Body of pancreas (tissue), 4 donors: ENCODE data around the gene SVIL. TPM values are rescaled to one million over a fixed set of nuclear protein-coding genes. Genes with fewer than 3 reads are reported as not detected.

ENCODE experiments used
- ATAC-seq: fragments of 150-250 bp; one replicate; pipeline ENCODE4 v1.9.1; 2016
- DNase-seq, 4 donors: peaks; one replicate each; pipeline ENCODE4 v3.0.0-alpha.2; 2019
- H3K27ac ChIP-seq, 4 donors: fragments of 200-600 bp; sonication (generic); 1 replicate in 3 of 4; 2 replicates in 1 of 4; pipeline versions ENCODE4 v1.5.1 to v1.6.1; 2016 to 2019; ENCODE audit warnings: mild to moderate bottlenecking in 1 of 4, mixed read lengths in 1 of 4, moderate library complexity in 1 of 4
- H3K27me3 ChIP-seq, 2 donors: fragments of 200-600 bp; sonication (generic); one replicate each; pipeline ENCODE4 v1.6.0; 2016; ENCODE audit warnings: mild to moderate bottlenecking in 1 of 2
- H3K36me3 ChIP-seq, 2 donors: fragments of 200-600 bp; sonication (generic); replicated peaks in 1 of 2; 2 replicates each; pipeline ENCODE4 v1.5.1; 2016; ENCODE audit warnings: low read depth in 2 of 2; ENCODE audit not compliant: insufficient read depth in 1 of 2
- H3K4me1 ChIP-seq: fragments of 200-600 bp; sonication (generic); one replicate; pipeline ENCODE4 v1.6.0; 2016
- H3K4me3 ChIP-seq, 2 donors: fragments of 200-600 bp; sonication (generic); 1 replicate in 1 of 2; 2 replicates in 1 of 2; pipeline ENCODE4 v1.5.1; 2016 to 2019
- H3K9me3 ChIP-seq, 3 donors: fragments of 200-600 bp; sonication (generic); 1 replicate in 2 of 3; 2 replicates in 1 of 3; pipeline ENCODE4 v1.5.1; 2016
- POLR2A ChIP-seq, 3 donors: fragments of 450-650 bp; IDR thresholded peaks; one replicate each; pipeline ENCODE4 v1.6.1; 2016; ENCODE audit warnings: antibody characterized with exemption in 3 of 3, mild to moderate bottlenecking in 2 of 3
- WGBS, 2 donors: methylation state at CpG; one replicate each; pipeline ENCODE4 v1.1.5; 2017; 5-methylcytosine and 5-hydroxymethylcytosine counted together
- intact Hi-C: fragments of 100-400 bp; cut with DNase I; formaldehyde crosslinking; loops from one replicate; pipeline ENCODE4 v1.15.1; 2023
- total RNA-seq, 2 donors: library from RNA; depleted of rRNA; stranded (reverse); fragments of >200 nt; gene quantifications; one replicate each; pipeline ENCODE4 v1.1.0, GENCODE V29; 2016
- TF ChIP-seq, protein P1 (sequence below), 7 experiments: fragments of 450-650 bp in 4 of 7; fragments of 200-600 bp in 3 of 7; sonication (generic) in 3 of 7; IDR thresholded peaks; one replicate each; pipeline ENCODE4 v1.5.1; 2016 to 2019; ENCODE audit warnings: antibody characterized with exemption in 7 of 7

Gene SVIL
- total RNA-seq, 2 donors from 2014 or later: 25.4 to 41.2 TPM

DNA sequence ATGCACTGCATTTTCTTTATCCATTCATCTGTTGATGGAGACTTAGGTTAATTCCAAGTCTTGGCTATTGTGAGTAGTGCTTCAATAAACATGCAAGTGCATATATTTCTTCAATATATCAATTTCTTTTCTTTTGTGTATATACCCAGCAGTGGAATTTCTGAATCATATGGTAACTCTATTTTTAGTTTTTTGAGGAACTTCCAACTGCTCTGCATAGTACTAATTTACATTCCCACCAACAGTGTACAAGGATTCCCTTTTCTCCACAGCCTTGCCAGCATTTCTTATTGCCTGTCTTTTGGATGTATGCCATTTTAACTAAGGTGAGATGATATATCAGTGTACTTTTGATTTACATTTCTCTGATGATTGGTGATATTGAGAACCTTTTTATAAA is 200.7 kb downstream of the SVIL start:
- Histone ChIP-seq H3K27me3 (no peaks in the 10 kb centered on the region), H3K4me1 (no peaks in the 10 kb centered on the region), H3K9me3 (peaks cover 0 to 24% (median 3%) of the 10 kb centered on the region in 3 donors), H3K27ac (no peak overlapping the region), H3K36me3 (no peaks in the 10 kb centered on the region), H3K4me3 (no peak overlapping the region)
- intact Hi-C loops: no loop called here
- TF ChIP-seq POLR2A (IDR thresholded peaks at IDR 0.05): no peak
- TF ChIP-seq, protein P1, sequence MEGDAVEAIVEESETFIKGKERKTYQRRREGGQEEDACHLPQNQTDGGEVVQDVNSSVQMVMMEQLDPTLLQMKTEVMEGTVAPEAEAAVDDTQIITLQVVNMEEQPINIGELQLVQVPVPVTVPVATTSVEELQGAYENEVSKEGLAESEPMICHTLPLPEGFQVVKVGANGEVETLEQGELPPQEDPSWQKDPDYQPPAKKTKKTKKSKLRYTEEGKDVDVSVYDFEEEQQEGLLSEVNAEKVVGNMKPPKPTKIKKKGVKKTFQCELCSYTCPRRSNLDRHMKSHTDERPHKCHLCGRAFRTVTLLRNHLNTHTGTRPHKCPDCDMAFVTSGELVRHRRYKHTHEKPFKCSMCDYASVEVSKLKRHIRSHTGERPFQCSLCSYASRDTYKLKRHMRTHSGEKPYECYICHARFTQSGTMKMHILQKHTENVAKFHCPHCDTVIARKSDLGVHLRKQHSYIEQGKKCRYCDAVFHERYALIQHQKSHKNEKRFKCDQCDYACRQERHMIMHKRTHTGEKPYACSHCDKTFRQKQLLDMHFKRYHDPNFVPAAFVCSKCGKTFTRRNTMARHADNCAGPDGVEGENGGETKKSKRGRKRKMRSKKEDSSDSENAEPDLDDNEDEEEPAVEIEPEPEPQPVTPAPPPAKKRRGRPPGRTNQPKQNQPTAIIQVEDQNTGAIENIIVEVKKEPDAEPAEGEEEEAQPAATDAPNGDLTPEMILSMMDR (IDR thresholded peaks at IDR 0.05): no peak
- ATAC-seq (no peak), DNase-seq (no peak)

DNA sequence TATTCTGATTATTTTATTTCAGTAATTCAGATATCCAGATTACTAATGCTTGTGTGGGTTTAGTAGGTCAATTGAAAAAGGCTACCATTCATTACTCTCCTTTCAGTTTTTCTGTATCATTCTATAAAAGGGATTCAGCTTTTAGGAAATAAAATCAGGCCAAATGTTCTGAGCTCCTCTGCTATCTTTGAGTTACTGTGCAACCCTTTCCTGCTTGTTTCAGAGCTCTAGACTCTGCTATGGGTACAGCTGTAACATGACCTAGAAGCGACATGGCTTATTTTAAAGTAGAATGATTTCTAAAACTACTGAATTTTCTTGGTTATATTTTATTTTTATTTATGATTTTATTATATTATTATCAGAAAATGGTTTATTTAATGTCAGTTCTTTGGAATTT is 203.1 kb downstream of the SVIL start:
- intact Hi-C loops: no loop called here
- H3K9me3 ChIP-seq: peaks cover 0 to 8% (median 0%) of the 10 kb centered on the region in 3 donors
- no peaks in the 10 kb centered on the region for H3K36me3 ChIP-seq
- no peaks in the 10 kb centered on the region for H3K27me3 ChIP-seq
- H3K4me3 ChIP-seq: no peak overlapping the region
- H3K27ac ChIP-seq: no peak overlapping the region
- H3K4me1 ChIP-seq: peaks cover 6% of the 10 kb centered on the region
- no peak for DNase-seq
- 92 to 93% methylated on average over 1 of the region's 1 CpG for WGBS, 2 donors
- no peak for TF ChIP-seq POLR2A (IDR thresholded peaks at IDR 0.05)
- TF ChIP-seq, protein P1 (IDR thresholded peaks at IDR 0.05): no peak
- ATAC-seq: no peak

DNA sequence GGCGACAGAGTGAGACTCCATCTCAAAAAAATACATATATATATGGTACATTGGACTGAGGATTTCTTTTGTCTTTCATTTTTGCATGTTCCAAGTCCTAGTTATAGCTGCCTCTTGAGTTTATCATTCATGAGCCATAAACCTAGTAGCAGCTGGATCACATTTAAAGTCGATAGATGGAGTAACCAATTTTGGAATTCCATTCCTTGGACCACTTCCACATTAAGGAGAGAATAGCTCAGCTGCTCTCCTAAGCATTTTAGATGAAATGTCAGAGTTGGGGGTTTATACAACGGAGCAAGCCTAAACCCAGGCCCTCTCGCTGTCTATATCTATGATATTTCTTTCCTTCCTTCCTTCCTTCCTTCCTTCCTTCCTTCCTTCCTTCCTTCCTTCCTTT is 204.7 kb downstream of the SVIL start:
- H3K4me3 ChIP-seq: no peak overlapping the region
- peaks cover 15% of the 10 kb centered on the region for H3K4me1 ChIP-seq
- intact Hi-C loops: no loop called here
- no peaks in the 10 kb centered on the region for H3K36me3 ChIP-seq
- no peak for DNase-seq
- no peaks in the 10 kb centered on the region for H3K27me3 ChIP-seq
- no peak for ATAC-seq
- WGBS, 2 donors: 84 to 86% methylated on average over 4 of the region's 4 CpGs
- H3K9me3 ChIP-seq: no peaks in the 10 kb centered on the region
- no peak for TF ChIP-seq POLR2A (IDR thresholded peaks at IDR 0.05)
- TF ChIP-seq, protein P1 (IDR thresholded peaks at IDR 0.05): no peak
- H3K27ac ChIP-seq: no peak overlapping the region

DNA sequence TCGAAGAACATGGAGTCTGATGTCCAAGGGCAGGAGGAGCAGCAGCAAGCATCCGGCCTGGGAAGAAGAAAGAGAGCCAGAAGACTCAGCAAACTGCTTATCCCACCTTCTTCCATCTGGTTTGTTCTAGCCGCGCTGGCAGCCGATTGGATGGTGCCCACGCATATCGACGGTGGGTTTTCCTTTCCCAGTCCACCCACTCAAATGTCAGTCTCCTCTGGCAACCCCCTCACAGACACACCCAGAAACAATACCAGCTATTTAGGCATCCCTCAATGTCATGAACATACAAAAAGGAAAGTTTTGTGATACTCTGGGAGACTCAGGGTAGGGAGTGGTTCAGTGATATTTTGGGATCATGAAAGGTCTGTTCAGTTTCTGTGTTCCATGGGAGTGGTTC is 206.3 kb downstream of the SVIL start:
- TF ChIP-seq, protein P1 (IDR thresholded peaks at IDR 0.05): no peak
- no peak for TF ChIP-seq POLR2A (IDR thresholded peaks at IDR 0.05)
- Histone ChIP-seq H3K4me3 (no peak overlapping the region), H3K9me3 (no peaks in the 10 kb centered on the region), H3K27me3 (no peaks in the 10 kb centered on the region), H3K27ac (peak overlapping the region in 2 of 4 donors; percentile 20 to 61), H3K4me1 (peaks cover 15% of the 10 kb centered on the region), H3K36me3 (no peaks in the 10 kb centered on the region)
- ATAC-seq (no peak), DNase-seq (no peak)
- WGBS, 2 donors: 84 to 87% methylated on average over 8 of the region's 8 CpGs
- intact Hi-C loops: no loop called here

DNA sequence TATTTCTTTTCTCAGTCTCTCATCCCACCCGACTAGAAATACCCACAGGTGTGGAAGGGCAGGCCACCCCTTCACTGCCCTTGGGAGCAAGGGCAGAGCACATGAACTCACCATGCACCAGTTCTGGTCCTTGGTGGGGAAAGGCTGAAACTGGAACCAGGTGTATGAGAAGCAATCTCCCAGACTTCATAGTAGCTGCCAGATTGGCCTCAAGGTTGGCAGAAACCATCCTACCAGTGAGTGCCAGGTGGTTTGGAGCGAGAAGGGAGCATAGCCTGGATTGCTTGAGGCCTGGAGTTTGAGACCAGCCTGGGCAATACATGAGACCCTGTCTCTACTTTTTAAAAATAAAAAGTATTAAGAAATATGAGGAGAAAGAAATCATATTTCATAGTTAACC is 207.1 kb downstream of the SVIL start:
- no peaks in the 10 kb centered on the region for H3K9me3 ChIP-seq
- no peak for DNase-seq
- peak overlapping the region in 3 of 4 donors; percentile 58 to 79 (median 61) for H3K27ac ChIP-seq
- peak; percentile 65 for ATAC-seq
- 42 to 53% methylated on average over 2 of the region's 2 CpGs for WGBS, 2 donors
- TF ChIP-seq, protein P1 (IDR thresholded peaks at IDR 0.05): no peak
- TF ChIP-seq POLR2A (IDR thresholded peaks at IDR 0.05): no peak
- intact Hi-C loops: no loop called here
- no peaks in the 10 kb centered on the region for H3K27me3 ChIP-seq
- no peak overlapping the region for H3K4me3 ChIP-seq
- peaks cover 15% of the 10 kb centered on the region for H3K4me1 ChIP-seq
- H3K36me3 ChIP-seq: no peaks in the 10 kb centered on the region
